Activated CD4-positive, alpha-beta T cell treated with anti-CD3 and anti-CD28 coated beads, Interleukin-2, amount 50 U/mL, for 1 hour (primary cell): Measurements from ENCODE around the gene PCED1B.
"Not testable (repeated sequence)": the region's sequence is repeated elsewhere in the genome, so short reads cannot be mapped to it uniquely, and the experiment has no call there.

Source experiments
- DNase-seq: peaks from one replicate; pipeline ENCODE4 v3.0.0-alpha.2; 2020

PCED1B gene

DNA sequence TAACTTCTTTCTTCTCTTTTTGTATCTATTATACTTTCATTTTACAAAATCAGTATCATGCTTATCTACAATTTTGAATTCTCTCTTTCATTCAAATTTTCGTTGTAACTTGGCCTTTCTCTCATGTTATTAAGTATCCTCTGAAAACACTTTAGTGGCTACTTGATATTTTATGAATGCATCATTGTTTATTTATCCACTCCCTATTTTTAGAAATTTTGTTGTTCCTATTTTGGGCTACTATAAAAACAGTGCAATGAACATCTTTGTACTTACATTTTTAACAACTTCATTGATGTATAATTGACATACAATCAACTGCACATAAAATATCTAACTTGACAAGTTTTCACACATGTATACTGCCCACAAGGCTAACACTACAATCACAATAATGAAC, 44.3 kb downstream of the PCED1B start:
- DNase-seq, result no peak

DNA sequence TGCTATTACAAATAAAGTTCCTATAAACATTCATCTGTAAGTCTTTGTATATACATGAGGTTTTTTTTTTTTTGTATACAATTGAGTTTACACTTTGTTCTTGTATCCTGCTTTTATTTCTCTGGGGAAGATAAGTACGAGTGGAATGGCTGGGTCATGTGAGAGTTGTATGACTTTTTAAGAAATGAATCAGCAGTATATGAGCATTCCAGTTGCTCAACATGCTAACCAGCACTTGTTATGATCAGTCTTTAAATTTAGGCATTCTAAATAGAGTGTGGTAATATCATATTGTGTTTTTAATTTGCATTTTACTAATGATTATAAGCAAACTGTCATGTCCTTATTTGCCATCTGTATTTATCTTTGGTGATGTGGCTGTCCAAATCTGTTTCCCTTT, 45.0 kb downstream of the PCED1B start:
- no peak for DNase-seq

DNA sequence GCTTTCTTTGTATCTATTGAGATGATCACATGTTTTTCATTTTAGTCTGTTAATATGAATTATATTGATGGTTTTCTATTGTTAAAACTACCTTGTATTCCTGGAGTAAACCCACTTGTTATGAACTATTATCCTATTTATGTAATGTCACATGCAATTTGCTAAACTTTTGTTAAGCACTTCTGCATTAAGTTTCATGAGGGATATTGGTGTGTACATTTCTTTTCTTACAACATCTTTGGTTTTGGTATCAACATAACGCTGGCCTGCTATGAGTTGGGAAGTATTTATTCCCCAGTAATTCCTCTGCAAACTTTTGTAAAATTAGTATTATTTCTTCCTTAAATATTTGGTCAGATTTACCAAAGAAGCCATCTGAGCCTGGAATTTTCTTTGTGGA, 46.8 kb downstream of the PCED1B start:
- no peak for DNase-seq

DNA sequence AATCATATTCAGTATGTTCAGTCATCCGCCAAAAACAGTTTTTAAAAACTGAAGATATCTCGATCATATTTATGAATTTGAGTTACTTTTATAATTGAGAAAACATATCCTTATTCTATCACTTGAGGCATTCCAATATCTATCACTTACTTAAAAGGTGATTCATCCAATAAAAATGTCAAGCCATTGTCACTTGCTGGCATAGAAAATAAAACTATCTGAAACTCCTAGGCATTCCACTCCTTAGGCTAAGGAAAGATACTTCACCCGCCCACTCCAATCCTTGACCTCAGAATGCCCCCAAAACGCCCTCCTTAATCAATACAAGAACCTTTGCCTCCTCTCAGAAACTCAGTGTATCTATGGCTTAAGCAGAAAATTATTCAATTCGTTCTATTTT, 51.6 kb downstream of the PCED1B start:
- DNase-seq, result no peak

DNA sequence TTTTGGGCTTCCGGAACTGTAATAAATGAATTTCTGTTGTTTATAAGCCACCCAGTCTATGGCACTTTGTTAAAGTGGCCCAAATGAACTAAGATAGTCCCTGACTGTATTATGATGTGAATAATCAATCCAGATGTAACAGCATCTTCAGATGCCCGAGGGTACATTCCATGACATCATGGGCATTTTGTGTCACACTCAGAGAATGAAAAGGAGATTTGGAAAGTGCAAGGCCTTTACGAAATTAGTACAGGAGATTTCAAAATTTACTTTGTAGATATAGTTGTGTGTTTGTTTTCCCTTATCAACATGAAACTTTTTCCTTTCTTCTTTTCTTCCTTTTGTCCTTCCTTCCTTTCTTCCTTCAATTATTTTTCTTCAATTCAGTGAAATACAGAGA, 54.6 kb downstream of the PCED1B start:
- DNase-seq, result no peak

DNA sequence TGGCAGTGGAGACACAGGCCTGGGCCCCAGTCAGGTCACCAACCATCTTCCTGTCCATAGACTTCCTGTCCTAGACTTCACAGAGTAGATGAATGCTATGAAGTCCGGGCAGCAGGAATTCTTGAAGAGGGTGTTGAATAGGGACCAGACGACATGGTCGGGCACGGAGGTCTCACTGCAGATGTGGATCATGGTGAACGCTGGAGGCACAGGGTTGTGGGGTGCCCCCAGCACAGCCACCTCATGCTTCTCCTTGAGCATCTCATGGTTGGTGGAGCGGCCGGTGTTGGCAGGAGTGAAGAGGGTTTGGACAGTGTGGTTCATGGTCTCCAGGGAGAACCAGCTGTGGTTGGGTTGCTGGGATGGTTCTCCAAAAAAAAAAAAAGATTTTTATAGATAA, 56.2 kb downstream of the PCED1B start:
- DNase-seq, result no peak

DNA sequence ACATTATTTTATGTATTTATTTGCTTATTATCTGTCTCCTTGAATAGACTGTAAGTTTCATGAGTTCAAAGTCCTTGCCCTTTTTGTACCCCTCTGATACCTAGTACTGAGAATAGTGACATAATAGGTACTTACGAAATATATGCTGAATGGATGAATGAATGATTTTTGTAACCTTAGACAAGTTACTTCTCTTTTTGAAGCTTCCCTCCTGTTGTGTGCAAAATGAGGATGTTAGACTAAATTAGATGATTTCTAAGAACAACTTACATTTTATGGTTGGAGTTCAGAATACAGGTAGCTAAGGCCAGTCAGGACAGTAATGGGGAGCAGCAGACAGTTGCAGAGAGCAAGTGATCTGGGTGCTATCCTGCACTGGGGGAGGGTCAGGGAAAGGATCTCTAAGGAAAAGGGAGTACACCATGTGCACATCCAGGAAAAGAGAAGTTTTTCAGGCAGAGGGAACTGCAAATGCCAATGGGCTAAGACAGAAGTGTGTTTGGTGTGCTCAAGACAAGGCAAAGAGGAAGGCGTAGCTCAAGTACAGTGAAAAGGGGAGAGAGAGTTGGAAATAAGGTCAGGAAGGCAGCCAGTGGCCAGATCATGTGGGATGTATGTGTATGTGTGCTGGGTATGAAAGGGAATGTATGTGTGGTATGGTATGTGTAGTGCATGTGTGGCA, 59.7 kb downstream of the PCED1B start:
- no peak for DNase-seq

DNA sequence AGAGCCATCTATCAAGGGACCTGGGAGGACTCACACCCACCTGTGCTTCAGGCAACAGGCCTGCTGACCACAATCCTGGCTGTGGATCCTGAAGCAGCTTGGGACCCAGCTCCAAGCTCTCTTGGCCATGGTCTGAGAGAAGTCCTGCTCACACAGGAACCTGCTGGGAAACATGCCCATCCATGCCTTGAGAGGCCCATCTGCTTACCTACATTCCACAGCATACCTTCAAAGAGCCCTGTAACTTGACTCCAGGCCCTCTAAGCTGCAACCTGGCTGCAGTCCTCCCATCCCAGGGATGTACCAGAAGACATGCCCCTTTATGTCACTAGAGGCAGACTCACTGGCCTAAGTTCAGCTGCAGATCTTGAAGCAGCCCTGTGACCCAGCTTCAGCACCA, 62.0 kb downstream of the PCED1B start:
- no peak for DNase-seq

DNA sequence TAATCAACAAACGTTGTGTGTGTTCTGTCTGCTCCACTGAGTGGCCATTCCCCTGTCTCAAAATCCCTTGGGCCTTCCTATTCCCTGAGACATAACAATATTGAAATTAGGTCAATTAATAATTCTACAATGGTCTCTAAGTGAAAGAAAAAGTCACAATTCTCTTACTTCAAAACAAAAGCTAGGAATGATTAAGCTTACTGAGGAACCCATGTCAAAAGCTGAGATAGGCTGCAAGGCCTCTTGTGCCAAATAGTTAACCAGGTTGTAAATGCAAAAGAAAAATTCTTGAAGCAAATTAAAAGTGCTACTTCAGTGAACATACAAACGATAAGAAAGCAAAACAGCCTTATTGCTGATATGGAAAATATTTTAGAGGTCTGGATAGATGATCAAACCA, 65.3 kb downstream of the PCED1B start:
- no peak for DNase-seq

DNA sequence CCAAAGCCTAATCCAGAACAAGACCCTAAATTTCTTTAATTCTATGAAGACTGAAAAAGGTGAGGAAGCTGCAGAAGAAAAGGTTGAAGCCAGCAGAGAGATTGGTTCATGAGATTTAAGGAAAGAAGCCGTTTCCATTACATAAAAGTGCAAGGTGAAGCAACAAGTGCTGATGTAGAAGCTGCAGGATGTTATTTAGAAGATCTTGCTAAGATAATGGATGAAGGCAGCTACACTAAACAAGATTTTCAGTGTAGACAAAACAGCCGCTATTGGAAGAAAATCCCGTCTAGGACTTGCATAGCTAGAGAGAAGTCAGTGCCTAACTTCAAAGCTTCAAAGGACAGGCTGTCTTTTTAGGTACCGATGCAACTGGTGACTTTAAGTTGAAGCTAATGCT, 65.8 kb downstream of the PCED1B start:
- no peak for DNase-seq

DNA sequence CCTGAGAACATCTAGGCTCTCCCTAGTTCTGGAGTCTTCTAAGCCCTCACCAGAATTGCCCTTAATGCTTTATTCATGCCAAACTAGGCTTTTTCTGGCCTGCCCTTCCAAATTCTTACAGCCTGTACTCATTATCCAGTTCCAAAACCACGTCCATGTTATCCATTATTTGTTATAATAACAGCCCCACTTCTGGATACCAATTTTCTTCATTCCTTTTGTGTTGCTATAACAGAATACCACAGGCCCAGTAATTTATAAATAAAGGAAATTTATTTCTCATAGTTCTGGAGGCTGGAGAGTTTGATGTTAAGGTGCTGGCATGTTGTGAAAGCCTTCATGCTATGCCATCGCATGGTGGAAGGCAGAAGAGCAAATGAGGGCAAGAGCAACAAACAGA, 68.3 kb downstream of the PCED1B start:
- no peak for DNase-seq

DNA sequence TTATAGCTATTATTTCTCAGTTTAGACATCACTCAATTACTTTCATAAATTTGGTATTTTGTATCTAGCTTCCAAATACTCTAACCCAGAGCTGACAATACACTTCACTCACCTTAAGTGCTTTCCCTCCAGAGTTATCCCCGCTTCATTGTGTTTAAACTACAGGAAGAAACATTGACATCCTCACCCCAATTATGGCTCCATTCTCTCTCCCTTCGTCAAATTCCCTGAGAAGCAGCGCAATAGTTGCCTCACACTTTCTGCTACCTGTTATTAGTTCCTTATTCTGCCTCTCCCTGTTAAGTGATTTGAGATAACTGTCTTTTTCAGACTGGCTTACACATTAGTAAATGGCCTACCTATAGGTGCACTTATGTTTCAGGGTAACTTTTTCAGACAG, 69.7 kb downstream of the PCED1B start:
- DNase-seq, result no peak

DNA sequence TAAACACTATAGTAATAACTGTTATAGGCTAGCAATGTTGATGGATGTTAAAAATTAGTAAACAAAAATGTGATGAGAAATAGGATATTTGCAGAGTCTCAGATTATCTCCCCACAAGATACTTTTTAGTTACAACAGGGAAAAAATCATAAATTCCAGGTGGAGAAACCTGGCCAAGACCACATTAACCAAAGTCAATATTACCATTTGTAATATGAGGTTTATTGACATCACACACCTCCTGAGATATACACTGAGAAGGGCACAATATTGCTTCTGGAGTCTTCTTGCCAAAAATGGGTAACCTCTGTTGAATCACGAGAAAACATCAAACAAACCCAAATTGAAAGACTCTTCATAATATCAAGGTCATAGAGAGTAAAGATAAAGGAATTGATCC, 72.7 kb downstream of the PCED1B start:
- no peak for DNase-seq

DNA sequence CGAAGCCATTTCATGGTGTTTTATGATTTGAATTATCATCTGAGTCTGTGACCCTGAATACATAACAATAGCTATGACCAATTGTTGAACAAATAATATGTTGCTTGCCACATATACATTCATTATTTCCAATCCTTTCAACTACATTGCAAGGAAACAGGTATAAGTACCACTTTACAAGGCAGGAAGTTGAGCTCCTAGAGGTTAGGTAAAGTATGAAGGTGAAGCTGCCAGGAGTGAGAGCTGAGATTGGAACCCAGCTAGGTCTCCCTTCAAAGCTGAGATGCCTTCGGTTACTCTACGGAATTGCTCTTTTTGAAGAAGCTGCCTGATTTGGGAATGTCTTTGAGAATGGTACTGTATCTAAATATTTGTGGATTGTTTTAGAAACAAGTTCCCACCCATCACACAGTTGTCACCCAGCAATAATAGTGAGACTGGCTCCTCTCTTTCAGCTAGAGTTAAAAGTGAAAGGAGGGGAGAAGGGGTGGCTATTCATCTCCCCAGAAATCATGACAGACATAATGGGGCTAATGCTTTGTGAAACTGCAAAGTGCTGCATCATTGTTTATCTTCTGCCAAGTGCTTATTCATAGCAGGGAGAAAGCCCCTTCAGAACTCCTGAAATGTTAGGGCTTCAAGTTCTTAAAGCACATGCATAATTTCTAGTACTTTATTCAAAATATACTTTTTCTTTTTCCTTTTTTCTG, 76.2 kb downstream of the PCED1B start:
- no peak for DNase-seq

DNA sequence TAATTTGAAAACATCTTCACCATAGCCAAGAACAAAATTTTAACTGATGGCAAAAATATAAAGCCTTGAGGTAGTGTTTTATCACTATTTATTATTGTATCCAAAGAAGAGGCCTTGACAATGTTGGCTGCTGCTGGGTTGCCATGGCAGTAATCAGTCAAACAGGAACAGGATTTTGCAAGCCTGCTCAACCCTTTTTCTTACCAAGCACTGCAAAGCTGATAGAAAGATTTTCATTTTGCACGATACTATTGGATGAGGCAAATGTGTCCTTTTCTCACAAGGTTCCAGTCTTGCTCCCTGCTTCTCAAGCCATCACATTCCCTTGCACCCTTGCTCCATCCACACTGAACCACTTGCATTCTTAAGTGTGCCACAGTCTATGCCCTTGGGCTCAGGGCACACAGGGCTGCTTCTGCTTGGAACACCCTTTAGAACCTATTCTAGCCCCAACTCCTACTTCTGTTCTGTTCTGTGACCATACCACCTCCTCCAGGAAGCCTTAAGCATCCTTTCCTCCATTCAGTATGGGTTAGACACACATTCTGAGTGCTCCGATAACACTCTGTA, 76.8 kb downstream of the PCED1B start:
- DNase-seq, result no peak

DNA sequence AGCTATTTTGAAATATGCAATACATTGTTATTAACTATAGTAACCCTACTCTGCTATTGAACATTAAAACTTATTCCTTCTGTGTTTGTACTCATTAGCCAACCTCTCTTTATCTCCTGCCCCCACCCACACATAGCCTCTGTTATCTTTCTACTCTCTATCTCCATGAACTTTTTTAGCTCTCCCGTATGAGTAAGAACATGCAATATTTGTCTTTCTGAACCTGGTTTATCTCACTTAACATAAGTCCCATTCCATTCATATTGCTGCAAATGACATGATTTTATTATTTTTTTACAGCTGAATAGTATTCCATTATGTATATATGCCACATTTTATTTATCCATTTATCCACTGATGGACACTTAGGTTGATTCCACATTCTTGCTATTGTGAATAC, 79.4 kb downstream of the PCED1B start:
- no peak for DNase-seq

DNA sequence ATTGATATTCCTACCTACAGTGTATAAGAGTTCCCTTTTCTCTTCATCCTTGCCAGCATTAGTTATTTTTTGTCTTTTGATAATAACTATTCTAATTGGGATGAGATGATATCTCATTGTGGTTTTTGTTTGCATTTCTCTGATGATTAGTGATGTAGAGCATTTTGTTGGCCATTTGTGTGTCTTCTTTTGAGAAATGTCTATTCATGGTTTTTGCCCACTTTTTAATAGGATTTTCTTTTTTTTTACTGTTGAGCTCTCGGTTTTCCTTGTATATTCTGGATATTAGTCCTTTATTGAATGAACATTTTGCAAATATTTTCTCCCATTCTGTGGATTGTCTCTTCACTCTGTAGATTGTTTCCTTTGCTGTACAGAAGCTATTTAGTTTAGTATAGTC, 79.9 kb downstream of the PCED1B start:
- no peak for DNase-seq

DNA sequence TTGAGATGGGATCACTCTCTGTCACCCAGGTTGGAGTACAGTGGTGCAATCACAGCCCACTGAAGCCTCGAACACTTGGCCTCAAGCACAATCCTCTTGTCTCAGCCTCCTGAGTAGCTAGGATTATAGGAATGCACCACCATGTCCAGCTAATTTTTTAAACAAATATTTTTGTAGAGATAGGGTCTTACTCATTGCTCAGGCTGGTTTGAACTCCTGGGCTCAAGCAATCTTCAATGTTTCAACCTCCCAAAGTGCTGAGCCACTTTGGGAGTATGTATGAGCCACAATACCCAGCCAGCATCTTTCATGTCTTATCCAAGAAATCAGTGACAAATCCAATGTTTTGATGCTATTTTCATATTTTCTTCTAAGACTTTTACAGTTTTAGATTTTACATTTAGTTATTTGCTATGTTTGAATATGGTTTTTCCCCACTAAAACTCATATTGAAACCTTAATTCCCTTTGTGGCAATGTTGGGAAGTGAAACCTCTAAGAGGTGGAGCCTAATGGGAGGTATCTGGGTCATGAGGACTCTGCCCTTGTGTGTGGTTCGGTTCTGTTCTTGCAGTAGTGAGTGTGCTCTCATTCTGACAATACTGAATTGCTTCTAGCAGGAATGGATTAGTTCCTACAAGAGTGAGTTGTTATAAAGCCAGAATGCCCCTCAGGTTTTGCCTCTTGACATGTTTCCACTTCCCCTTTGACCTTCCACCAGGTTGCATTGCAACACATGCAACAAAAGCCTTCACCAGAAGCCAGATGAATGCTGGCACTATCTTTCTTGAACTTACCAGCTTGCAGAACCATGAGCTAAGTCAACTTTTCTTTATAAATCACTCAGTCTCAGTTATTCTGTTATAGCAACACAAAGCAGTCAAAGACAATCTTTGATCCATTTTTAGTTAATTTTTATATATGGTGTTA, 81.2 kb downstream of the PCED1B start:
- no peak for DNase-seq

DNA sequence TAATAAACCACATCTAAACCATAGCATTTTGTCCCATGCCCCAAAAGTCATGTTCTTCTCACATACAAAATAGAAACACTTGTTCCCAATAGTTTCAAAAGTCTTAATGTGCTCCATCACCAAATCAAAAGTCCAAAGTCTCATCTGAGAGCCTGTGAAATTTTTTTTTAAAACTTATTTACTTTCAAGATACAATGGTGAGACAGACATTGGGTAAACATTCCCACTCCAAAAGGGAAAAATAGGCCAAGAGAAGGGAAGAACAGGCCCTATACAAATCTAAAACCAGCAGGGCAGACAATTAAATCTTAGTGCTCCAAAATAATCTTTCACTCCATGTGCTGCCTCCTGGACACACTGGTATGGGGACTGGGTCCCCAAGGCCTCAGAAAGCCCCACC, 84.7 kb downstream of the PCED1B start:
- no peak for DNase-seq

DNA sequence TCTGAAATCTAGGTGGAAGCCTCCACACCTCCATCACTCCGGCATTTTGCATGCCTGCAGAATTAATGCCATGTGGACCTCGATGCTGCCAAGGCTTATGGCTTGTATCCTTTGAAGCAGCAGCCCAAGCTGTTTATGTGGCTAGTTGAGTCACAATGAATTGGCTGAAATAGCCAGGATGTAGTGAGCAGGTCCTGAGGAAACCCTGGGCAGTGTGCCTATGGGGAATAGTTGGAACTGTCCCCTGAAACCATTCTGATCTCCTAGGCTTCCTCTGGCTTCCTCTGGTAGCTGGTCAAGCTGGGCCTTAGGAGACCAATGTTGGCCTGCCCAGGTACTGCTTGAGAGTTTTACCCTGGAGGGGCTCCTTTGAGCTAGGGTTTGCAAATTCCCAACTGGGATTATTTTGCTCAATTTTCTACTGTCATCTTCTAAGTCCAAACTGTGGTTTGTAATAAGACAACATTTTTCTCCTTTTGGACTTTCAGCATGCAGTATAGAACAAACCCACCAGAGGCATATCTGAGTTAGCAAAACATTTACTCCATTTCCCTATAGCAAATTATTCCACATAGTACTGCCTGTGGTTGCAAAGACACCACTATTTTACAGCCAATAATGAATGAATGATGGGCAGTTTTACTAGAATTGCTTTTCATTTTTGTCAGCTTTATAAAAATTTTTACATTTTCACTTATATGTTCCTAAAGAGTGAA, 85.5 kb downstream of the PCED1B start:
- DNase-seq, result no peak

DNA sequence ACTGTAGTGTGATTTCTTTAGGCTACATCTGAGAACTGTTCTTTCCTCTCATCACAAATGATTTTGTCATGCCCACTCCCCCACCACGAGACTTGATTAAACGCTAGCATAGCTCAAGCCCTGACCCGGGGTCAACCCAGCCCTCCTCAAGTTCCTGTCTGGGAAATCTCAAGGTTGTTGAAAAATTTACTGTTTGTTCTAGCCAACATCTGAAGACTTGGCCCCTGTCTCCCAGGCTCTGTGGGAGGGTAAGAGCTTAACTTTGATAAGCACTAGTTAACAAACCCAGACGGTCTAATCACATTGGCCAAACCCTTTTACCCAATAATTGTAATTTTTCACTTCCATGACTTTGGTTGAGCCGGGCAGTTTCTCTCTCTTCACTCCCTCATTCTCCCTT, 86.5 kb downstream of the PCED1B start:
- DNase-seq, result no peak

DNA sequence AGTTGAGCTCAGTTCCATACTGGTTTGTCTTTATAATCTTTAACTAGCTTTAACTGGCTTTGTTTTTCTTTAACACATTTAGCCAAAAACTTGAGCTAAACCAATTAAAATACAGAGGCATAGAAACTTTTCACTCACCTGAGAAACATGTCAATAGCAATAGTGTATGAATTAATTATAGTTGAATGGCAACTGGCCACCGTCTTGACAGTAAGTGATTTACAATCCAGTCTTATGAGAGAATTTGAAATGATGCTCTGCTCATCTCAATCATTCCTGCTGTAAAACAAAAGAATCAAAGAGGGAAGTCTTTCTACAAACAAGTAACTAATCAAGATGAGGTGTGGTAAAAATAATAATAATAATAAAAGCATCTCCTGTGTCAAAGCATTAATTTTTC, 86.9 kb downstream of the PCED1B start:
- DNase-seq, result no peak

DNA sequence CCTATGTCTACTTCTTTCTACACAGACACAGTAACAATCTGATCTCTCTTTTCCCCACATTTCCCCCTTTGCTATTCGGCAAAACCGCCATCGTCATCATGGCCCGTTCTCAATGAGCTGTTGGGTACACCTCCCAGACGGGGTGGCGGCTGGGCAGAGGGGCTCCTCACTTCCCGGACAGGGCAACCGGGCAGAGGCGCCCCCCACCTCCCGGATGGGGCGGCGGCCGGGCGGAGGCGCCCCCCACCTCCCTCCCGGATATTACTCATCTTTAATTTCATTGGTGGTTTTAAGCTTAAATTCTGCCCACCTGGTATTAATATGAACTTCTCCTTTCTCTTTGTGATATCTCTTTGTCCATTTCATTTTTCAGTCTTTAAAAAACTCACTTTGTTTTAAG, 90.9 kb downstream of the PCED1B start:
- not testable (repeated sequence) for DNase-seq
